ENCODE data around the gene AOPEP. TPM values are rescaled to one million over a fixed set of nuclear protein-coding genes. Genes with fewer than 3 reads are reported as not detected.
A peak's percentile ranks its signal among the peaks of the same experiment; 100 is the strongest.

AOPEP gene, protein sequence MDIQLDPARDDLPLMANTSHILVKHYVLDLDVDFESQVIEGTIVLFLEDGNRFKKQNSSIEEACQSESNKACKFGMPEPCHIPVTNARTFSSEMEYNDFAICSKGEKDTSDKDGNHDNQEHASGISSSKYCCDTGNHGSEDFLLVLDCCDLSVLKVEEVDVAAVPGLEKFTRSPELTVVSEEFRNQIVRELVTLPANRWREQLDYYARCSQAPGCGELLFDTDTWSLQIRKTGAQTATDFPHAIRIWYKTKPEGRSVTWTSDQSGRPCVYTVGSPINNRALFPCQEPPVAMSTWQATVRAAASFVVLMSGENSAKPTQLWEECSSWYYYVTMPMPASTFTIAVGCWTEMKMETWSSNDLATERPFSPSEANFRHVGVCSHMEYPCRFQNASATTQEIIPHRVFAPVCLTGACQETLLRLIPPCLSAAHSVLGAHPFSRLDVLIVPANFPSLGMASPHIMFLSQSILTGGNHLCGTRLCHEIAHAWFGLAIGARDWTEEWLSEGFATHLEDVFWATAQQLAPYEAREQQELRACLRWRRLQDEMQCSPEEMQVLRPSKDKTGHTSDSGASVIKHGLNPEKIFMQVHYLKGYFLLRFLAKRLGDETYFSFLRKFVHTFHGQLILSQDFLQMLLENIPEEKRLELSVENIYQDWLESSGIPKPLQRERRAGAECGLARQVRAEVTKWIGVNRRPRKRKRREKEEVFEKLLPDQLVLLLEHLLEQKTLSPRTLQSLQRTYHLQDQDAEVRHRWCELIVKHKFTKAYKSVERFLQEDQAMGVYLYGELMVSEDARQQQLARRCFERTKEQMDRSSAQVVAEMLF
- polyA plus RNA-seq (2011; rRNA removed) (36.6 and 40.0 TPM in 2 replicates), polyA minus RNA-seq (2011; rRNA and poly(A)+ RNA removed) (76.6 and 83.3 TPM in 2 replicates)

DNA sequence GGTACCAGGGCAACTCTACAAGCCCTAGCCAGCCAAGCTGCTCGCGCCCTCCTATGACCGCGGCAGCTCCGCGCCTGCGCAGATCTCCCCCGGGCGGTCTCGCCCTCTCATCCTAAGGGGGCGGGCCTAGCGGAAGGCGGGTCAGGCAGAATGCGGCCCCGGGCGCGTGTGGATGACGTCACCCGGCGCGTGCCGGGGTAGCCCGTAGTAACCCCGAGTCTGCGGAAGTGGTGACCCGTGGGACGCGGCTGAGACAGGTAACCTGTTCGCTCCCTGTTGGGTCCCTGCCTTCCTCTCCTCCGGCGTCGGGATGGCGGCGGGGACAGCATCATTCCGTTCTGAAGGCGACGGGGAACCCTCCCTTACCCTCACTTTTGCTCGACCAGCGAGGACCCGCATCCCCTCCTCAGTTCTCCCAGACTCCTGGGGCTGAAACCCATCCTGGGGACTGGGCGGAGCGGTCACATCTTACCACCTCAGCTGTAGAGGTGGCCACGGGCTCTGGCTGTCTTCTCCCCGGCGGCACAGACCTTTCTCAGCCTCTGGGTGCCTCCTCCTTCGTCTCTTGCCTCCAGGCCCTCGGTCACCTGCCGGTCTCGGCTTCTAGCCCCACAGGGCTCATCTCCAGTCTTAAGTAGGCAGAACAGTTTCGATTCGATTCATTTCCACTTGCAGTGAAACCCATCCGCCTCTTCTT, at the start of gene AOPEP:
Gene AOPEP (plus strand): TSS at position 205 of the 697 bp plus-strand sequence. CDS start 33,085 bp downstream, outside the sequence.
- CTCF ChIA-PET = interaction anchor here (0.5 to 1.4 kb wide), 3 partner anchors 45 to 405 kb away, joined by 3 to 12 read pairs (median 4); no protein-coding TSS in a partner anchor
- no peaks in the 10 kb centered on the region for H3K27me3 ChIP-seq (ENCODE audit: control insufficient read depth, insufficient read depth, low read length)
- peak within 1 kb of the TSS; percentile 98 for H3K4me3 ChIP-seq (ENCODE audit: low read depth, low read length)
- POLR2A ChIA-PET = interaction anchor here (0.6 to 0.7 kb wide), 2 partner anchors 56 to 120 kb away, joined by 3 read pairs; no protein-coding TSS in a partner anchor
- H3K9me3 ChIP-seq (ENCODE audit: control insufficient read depth, insufficient read depth, low read length) = no peaks in the 10 kb centered on the region; the same call in 1 of the 2 replicates
- TF ChIP-seq, protein P1, sequence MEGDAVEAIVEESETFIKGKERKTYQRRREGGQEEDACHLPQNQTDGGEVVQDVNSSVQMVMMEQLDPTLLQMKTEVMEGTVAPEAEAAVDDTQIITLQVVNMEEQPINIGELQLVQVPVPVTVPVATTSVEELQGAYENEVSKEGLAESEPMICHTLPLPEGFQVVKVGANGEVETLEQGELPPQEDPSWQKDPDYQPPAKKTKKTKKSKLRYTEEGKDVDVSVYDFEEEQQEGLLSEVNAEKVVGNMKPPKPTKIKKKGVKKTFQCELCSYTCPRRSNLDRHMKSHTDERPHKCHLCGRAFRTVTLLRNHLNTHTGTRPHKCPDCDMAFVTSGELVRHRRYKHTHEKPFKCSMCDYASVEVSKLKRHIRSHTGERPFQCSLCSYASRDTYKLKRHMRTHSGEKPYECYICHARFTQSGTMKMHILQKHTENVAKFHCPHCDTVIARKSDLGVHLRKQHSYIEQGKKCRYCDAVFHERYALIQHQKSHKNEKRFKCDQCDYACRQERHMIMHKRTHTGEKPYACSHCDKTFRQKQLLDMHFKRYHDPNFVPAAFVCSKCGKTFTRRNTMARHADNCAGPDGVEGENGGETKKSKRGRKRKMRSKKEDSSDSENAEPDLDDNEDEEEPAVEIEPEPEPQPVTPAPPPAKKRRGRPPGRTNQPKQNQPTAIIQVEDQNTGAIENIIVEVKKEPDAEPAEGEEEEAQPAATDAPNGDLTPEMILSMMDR (IDR thresholded peaks at IDR 0.05; ENCODE audit: low read depth, low read length) = no peak
- peak within 1 kb of the TSS; percentile 74 for H3K27ac ChIP-seq (ENCODE audit: low read depth, low read length)
- peak; percentile 86 for DNase-seq (ENCODE audit: low read depth, low spot score)

DNA sequence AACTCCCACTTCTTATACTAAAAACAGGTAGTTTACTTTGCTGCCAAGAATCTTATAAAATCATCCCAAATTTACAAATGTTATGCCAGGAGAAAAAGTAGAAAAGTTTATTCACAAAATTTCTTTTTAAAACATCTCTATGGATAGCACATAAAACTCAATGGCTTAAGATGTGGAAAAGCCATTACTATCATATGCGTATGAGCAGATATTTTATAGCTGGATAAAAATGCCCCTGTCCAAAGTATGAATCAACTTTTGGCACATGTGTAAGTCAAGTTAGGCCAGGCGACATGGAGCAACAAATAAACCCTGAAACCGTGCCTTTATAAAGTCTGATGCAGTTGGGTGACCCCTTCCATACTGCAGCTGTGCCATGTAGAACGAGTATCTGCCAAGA, 48.6 kb upstream of the AOPEP start:
- POLR2A ChIA-PET = no interaction called here
- no peak for DNase-seq (ENCODE audit: low read depth, low spot score)
- TF ChIP-seq, protein P1 (IDR thresholded peaks at IDR 0.05; ENCODE audit: low read depth, low read length) = no peak
- no peak overlapping the region for H3K27ac ChIP-seq (ENCODE audit: low read depth, low read length)
- no peaks in the 10 kb centered on the region for H3K27me3 ChIP-seq (ENCODE audit: control insufficient read depth, insufficient read depth, low read length)
- CTCF ChIA-PET = interaction anchor here (0.6 to 5.0 kb wide), 3 partner anchors 9 to 452 kb away, joined by 5 to 50 read pairs (median 9); no protein-coding TSS in a partner anchor
- H3K9me3 ChIP-seq (ENCODE audit: control insufficient read depth, insufficient read depth, low read length) = peaks cover 4% of the 10 kb centered on the region; the same call in 1 of the 2 replicates
- H3K4me3 ChIP-seq (ENCODE audit: low read depth, low read length) = no peak overlapping the region

DNA sequence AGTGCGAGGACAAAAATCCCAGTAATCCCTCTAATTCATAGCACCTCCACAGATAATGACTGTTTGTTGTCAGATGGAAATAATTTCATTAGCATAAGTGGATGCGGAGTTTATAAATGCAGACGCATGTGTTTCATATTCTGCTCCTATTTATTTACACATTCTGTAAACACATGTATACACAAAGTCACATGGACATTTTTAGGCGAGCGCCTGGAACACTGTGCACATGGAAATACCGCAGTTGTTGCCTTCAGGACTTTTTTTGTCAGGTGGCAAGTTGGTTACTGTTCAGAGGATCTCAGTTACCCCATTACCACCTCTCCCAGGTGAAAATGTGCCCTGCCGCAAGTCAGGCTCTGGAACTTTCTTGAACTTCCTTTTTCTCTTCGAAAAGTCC, 46.9 kb upstream of the AOPEP start:
- ChIA-PET CTCF (interaction anchor here (0.7 to 6.1 kb wide), 6 partner anchors 10 to 450 kb away, joined by 4 to 238 read pairs (median 16); no protein-coding TSS in a partner anchor), POLR2A (no interaction called here)
- Histone ChIP-seq H3K27ac (ENCODE audit: low read depth, low read length) (no peak overlapping the region), H3K9me3 (ENCODE audit: control insufficient read depth, insufficient read depth, low read length) (peaks cover 4% of the 10 kb centered on the region; the same call in 1 of the 2 replicates), H3K27me3 (ENCODE audit: control insufficient read depth, insufficient read depth, low read length) (no peaks in the 10 kb centered on the region), H3K4me3 (ENCODE audit: low read depth, low read length) (no peak overlapping the region)
- DNase-seq (ENCODE audit: low read depth, low spot score) = no peak
- TF ChIP-seq, protein P1 (IDR thresholded peaks at IDR 0.05; ENCODE audit: low read depth, low read length) = no peak

DNA sequence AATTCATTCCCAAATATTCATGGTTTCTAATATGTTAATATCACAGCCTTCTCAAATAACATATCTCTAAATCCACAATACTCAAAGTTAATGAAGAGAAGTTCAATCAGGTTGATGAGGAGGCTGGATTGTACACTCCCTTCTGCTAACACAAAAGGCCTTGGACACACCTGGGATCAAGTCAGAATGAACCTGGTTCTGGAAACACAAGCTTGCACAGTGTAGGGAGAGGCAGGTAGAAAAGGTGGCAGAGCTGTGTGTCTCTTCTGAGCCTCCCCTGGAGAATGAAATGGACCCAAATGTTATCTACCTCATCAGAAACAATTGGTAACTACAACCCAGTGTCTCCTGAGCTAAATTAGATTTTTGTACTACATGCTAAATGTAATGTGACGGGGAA, 46.5 kb upstream of the AOPEP start:
- Histone ChIP-seq H3K27ac (ENCODE audit: low read depth, low read length) (no peak overlapping the region), H3K4me3 (ENCODE audit: low read depth, low read length) (no peak overlapping the region), H3K27me3 (ENCODE audit: control insufficient read depth, insufficient read depth, low read length) (no peaks in the 10 kb centered on the region), H3K9me3 (ENCODE audit: control insufficient read depth, insufficient read depth, low read length) (peaks cover 4% of the 10 kb centered on the region; the same call in 1 of the 2 replicates)
- ChIA-PET CTCF (interaction anchor here (0.7 to 6.1 kb wide), 15 partner anchors 11 to 586 kb away, joined by 3 to 238 read pairs (median 11); no protein-coding TSS in a partner anchor), POLR2A (no interaction called here)
- no peak for DNase-seq (ENCODE audit: low read depth, low spot score)
- TF ChIP-seq, protein P1 (IDR thresholded peaks at IDR 0.05; ENCODE audit: low read depth, low read length) = no peak
